Kidney (tissue), 14 donors: Measurements from ENCODE around the gene EMC10. TPM values are rescaled to one million over a fixed set of nuclear protein-coding genes. Genes with fewer than 3 reads are reported as not detected.

Experiments
- DNase-seq, 5 donors: peaks; one replicate each; pipeline ENCODE4 v3.0.0-alpha.2; 2013 to 2020
- FAIRE-seq: peaks from 2 replicates; lab custom pipeline; 2012; peaks lifted over from hg19 to GRCh38; lab: Jason Lieb, UNC
- H3K27ac ChIP-seq, 2 donors: one replicate each; pipeline ENCODE4 v1.7.0; 2013; ENCODE audit warnings: low read depth in 2 of 2, low read length in 2 of 2, inconsistent platforms in 1 of 2
- H3K27me3 ChIP-seq: one replicate; pipeline ENCODE4 v1.7.1; 2013; ENCODE audit warnings: low read length, inconsistent platforms; ENCODE audit not compliant: control insufficient read depth, insufficient read depth
- H3K36me3 ChIP-seq, 3 donors: one replicate each; pipeline versions ENCODE4 v1.7.0 to v1.7.1; 2013; ENCODE audit warnings: low read length in 3 of 3, control low read depth in 1 of 3, inconsistent platforms in 1 of 3; ENCODE audit not compliant: insufficient read depth in 3 of 3, control insufficient read depth in 2 of 3
- H3K4me1 ChIP-seq, 3 donors: one replicate each; pipeline versions ENCODE4 v1.7.0 to v1.7.1; 2013; ENCODE audit warnings: low read length in 3 of 3, inconsistent platforms in 1 of 3, low read depth in 1 of 3; ENCODE audit not compliant: control insufficient read depth in 2 of 3, insufficient read depth in 2 of 3
- H3K4me3 ChIP-seq, 3 donors: one replicate each; pipeline versions ENCODE4 v1.7.0 to v1.8.1; 2013; ENCODE audit warnings: low read length in 3 of 3, control low read depth in 1 of 3, inconsistent platforms in 1 of 3
- H3K9ac ChIP-seq, 3 donors: one replicate each; pipeline versions ENCODE4 v1.7.0 to v1.7.1; 2013; ENCODE audit warnings: low read length in 3 of 3, control low read depth in 1 of 3, inconsistent platforms in 1 of 3
- H3K9me3 ChIP-seq, 3 donors: one replicate each; pipeline versions ENCODE4 v1.7.0 to v1.7.1; 2013; ENCODE audit warnings: low read length in 3 of 3, control low read depth in 1 of 3, inconsistent platforms in 1 of 3; ENCODE audit not compliant: control insufficient read depth in 2 of 3, insufficient read depth in 1 of 3
- CTCF ChIP-seq: IDR thresholded peaks from 3 replicates; pipeline ENCODE4 v1.5.1; 2012; ENCODE audit warnings: mild to moderate bottlenecking, moderate library complexity, borderline replicate concordance; ENCODE audit not compliant: insufficient read depth; ENCODE audit errors: extremely low read depth
- intact Hi-C: fragments of 100-400 bp; cut with DNase I; formaldehyde crosslinking; loops from one replicate; pipeline ENCODE4 v1.11.1; 2022
- polyA plus RNA-seq: library from polyadenylated mRNA; stranded (reverse); fragments of 350-450 nt; fragmentation: Illumina TruSeq; extraction: RNeasy Lipid Tissue Mini Kit (QIAGEN cat#74804); gene quantifications from one replicate; pipeline ENCODE4 v1.2.3, GENCODE V29; 2014; ENCODE audit warnings: low read depth, low replicate concordance; ENCODE audit not compliant: insufficient read depth
- total RNA-seq: library from RNA; stranded (reverse); fragmentation: NEBNext Ultra II Directional; extraction: Animal tissue kit (Norgen Biotek cat#: 25700); gene quantifications from one replicate; pipeline ENCODE4 v1.2.1, GENCODE V29; 2021
- donor health status: control.
- donor health status: control.
- donor health status: control.
- donor health status: control.
- donor health status: control.
- donor health status: DM: yes; HTN: yes; CAD: no.
- donor health status: Normal renal cell carcinoma (clear cell type).

EMC10 gene
- total and polyA plus RNA-seq, 2 donors from 2014 or later: 184 to 199 TPM

DNA sequence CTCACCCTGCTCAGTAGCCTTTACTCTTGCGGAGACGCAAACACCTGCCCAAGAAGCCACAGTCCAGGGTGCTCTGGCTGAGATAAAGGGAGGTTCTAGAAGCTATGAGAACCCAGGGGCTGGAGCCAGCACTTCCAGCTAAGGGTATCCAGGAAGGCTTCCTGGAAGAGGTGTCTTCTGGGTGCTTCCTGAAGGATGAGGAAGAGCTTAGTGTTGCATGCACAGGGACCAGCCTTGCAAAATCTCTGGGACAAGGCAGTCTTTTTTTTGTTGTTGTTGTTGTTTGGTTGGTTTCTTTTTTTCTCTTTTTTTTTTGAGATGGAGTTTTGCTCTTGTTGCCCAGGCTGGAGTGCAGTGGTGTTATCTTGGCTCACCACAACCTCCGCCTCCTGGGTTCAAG, 23.1 kb upstream of the EMC10 start:
- intact Hi-C loops: no loop called here
- DNase-seq (no peak), FAIRE-seq (no peak)
- H3K27ac ChIP-seq: no peak overlapping the region
- no peak overlapping the region for H3K9ac ChIP-seq
- H3K36me3 ChIP-seq: no peaks in the 10 kb centered on the region
- no peak overlapping the region for H3K4me3 ChIP-seq
- TF ChIP-seq CTCF: no peak
- H3K4me1 ChIP-seq: no peaks in the 10 kb centered on the region
- no peaks in the 10 kb centered on the region for H3K9me3 ChIP-seq
- no peaks in the 10 kb centered on the region for H3K27me3 ChIP-seq

DNA sequence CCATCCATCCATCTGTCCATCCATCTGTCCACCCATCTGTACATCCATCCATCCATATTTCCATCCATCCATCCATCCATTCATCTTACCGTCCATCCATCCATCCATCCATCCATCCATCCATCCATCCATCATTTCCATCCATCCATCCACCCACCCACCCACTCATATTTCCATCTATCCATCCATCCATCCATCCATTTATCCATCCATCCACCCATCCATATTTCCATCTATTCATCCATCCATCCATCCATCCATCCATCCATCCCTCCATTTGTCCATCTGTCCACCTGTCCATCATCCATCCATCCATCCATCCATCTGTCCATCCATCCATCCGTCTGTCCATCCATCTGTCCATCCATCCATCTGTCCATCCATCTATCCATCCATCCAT, 20.3 kb upstream of the EMC10 start:
- FAIRE-seq (no peak), DNase-seq (no peak)
- H3K27me3 ChIP-seq: no peaks in the 10 kb centered on the region
- no peak overlapping the region for H3K9ac ChIP-seq
- no peaks in the 10 kb centered on the region for H3K9me3 ChIP-seq
- intact Hi-C loops: no loop called here
- H3K4me1 ChIP-seq: no peaks in the 10 kb centered on the region
- no peak overlapping the region for H3K27ac ChIP-seq
- no peak overlapping the region for H3K4me3 ChIP-seq
- no peaks in the 10 kb centered on the region for H3K36me3 ChIP-seq
- TF ChIP-seq CTCF: no peak

- no peaks in the 10 kb centered on the region for H3K36me3 ChIP-seq
- no peaks in the 10 kb centered on the region for H3K9me3 ChIP-seq
- DNase-seq (no peak), FAIRE-seq (no peak)
- H3K4me3 ChIP-seq: no peak overlapping the region
- intact Hi-C loops: no loop called here
- no peaks in the 10 kb centered on the region for H3K4me1 ChIP-seq
- no peak overlapping the region for H3K9ac ChIP-seq
- no peak overlapping the region for H3K27ac ChIP-seq
- no peaks in the 10 kb centered on the region for H3K27me3 ChIP-seq
- TF ChIP-seq CTCF: no peak
Observed at GRCh38 chr19:50457300-50457699, 19.0 kb upstream of the EMC10 start.

GRCh38 chr19:50458396-50459066, 17.8 kb upstream of the EMC10 start:
- DNase-seq (peak in 3 of 5 donors; percentile 22 to 45 (median 27)), FAIRE-seq (no peak)
- no peaks in the 10 kb centered on the region for H3K27me3 ChIP-seq
- intact Hi-C loops: no loop called here
- no peak for TF ChIP-seq CTCF
- no peaks in the 10 kb centered on the region for H3K9me3 ChIP-seq
- no peaks in the 10 kb centered on the region for H3K36me3 ChIP-seq
- H3K4me1 ChIP-seq: no peaks in the 10 kb centered on the region
- no peak overlapping the region for H3K27ac ChIP-seq
- H3K9ac ChIP-seq: no peak overlapping the region
- no peak overlapping the region for H3K4me3 ChIP-seq
